IPS-NIHi7 (cell line): ENCODE measurements around the gene SRC.

Experiments used
- DNase-seq: peaks from one replicate; pipeline ENCODE4 v3.0.0; 2012; ENCODE audit warnings: mixed read lengths; ENCODE audit errors: extremely low spot score

SRC gene

GRCh38 chr20:37315021-37315451 is 30.9 kb upstream of the SRC start:
- no peak for DNase-seq

- DNase-seq, result no peak
Observed at GRCh38 chr20:37315452-37316110, 30.4 kb upstream of the SRC start.

DNA sequence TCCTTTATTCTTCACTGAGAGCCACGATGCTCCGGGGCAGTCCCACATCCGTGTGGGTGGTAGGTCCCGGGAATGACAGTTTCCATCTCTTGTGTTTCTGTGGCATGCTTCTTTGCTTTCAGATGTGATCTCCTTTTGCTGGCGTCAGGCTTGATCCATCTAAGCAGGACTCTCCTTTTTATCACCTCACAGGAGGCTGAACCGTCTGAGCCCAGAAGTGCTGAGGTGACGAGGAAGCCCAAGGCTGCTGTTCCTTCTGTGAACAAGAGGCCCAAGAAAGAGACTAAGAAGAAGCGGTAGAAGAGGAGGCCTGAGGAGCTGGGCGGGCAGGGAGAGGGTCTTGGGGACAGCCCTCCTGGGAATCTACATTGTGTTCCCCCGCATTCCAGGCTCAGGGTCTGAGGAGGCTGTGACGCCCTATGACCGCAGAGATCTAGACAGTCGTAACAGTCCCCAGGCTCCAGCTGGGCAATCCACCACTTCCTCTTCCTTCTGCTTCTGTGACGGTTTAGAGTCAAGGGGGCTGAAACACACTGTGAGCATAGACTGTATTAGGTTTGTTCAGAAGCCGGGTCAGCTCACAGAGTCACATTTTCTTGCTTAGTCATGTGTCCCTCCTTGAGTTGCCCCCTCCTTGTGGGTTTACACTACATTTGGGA is 29.7 kb upstream of the SRC start:
- DNase-seq, result no peak

- DNase-seq, result no peak
Observed at GRCh38 chr20:37316775-37317170, 29.2 kb upstream of the SRC start.

DNA sequence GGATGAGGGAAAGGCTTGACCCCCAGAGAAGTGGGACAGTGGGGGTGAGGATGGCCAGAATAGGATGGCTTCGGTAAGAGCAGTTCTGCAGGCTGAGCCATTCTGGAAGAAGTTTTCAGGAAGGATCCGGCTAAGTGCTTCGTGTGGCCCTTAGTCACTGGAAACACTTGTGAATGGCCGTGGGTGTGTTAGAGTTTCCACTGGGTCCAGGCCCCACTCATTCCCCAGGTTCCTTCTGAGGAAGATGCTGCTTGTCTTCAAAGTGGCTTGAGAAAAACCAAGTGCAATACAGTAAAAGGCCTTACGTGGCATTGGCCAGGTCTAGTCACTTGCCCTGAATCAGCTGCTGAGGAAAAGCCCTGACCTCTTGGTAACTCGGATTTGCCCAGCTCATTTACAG is 28.6 kb upstream of the SRC start:
- no peak for DNase-seq

DNA sequence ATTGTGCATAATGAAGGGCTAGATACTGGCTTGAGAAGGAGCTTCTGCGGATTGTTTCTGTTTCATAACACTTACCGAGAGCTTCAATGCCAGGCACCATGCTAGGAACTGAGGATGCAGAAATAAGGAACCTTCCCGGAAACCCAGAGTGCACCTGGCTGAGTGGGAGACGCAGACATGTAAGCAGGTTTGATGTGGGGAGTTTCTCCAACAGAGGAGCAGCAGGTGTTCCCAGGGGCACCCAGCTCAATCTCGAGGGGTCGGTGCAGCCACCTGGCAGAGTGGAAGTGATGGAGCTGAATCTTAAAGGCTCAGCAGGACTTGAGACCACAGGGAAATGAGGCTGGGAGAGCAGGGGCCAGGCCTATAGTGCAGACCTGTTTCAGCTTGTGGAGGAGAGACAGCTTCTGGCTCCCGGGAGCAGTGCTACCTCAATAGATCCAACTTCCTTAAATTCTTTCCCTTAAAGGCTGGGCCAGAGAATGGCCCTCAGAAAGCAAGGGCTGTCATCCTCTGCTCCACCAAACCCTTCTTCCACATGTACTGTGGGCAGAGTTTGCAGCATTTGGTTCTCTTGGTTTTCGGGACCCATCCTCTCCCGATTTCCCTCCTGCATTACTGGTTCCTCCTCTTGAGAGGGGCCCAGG is 27.8 kb upstream of the SRC start:
- no peak for DNase-seq

- peak; percentile 66 for DNase-seq
Observed at GRCh38 chr20:37319151-37319671, 26.7 kb upstream of the SRC start.

- no peak for DNase-seq
Observed at GRCh38 chr20:37323985-37324384, 22.0 kb upstream of the SRC start.

DNA sequence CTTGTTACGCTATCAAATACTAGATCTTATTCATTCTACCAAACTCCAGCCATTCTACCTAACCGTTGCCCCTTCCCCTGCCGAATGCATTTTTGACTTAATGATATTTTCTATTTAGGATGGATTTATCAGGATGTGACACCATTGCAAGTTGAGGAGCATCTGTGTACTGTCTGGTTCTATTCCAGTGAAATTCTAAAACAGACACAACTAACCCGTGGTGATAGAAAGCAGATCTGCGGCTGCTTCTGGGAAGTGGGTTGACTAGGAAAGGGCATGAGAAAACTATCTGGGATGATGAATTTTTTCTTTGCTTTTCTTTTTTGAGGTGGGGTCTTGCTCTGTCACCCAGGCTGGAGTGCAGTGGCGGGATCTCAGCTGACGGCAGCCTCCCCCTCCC is 20.7 kb upstream of the SRC start:
- no peak for DNase-seq

- DNase-seq, result no peak
Observed at GRCh38 chr20:37326666-37327065, 19.3 kb upstream of the SRC start.

DNA sequence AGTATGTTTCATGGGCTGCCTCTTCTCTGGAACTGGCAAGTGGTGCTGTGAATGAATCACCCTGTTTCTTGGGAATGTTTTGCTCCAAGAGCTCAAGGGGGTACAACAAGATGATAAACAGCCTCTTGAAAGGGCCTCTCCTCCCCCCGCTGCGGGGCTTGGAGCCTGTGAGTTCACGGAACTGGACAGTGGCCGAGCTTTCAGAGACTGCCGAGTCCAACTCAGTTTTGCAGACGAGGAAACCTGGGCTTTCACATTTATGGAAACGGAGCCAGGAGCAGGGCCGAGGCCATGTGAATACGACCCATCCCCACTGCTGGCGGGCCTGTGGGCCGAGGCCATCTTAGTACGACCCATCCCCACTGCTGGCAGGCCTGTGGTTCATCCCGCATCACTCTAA is 18.2 kb upstream of the SRC start:
- DNase-seq, result no peak

GRCh38 chr20:37328149-37328945 is 17.6 kb upstream of the SRC start:
- DNase-seq, result no peak

DNA sequence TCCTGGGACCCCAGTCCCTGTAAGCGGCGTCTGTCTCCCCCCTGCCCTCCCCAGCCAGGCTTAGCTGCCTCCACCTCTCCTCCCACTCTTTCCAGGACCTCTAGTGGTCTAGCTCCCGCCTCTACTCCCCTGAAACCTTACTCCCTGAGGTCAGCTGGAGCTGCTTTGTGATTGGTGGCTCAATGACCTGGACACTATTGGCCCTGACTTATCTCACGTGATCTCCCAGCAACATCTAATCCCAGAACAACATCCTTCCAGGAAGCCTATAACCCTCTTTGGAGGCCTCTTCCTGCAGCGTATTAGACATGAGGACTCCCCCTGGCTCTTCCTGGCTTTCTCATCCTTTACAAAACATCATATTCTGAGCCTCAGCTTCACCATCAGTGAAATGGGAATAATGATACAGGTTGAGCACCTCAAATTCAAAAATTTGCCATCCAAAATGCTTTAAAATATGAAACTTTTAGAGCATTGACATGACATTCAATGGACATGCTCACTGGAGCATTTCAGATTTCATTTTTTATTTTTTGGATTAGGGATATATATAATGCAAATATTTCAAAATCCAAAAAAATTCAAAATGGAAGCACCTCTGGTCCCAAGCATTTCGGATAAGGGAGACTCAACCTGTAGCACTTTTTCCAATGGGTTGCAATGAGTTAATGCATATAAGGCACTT is 16.3 kb upstream of the SRC start:
- no peak for DNase-seq

GRCh38 chr20:37330316-37330715 is 15.6 kb upstream of the SRC start:
- no peak for DNase-seq

DNA sequence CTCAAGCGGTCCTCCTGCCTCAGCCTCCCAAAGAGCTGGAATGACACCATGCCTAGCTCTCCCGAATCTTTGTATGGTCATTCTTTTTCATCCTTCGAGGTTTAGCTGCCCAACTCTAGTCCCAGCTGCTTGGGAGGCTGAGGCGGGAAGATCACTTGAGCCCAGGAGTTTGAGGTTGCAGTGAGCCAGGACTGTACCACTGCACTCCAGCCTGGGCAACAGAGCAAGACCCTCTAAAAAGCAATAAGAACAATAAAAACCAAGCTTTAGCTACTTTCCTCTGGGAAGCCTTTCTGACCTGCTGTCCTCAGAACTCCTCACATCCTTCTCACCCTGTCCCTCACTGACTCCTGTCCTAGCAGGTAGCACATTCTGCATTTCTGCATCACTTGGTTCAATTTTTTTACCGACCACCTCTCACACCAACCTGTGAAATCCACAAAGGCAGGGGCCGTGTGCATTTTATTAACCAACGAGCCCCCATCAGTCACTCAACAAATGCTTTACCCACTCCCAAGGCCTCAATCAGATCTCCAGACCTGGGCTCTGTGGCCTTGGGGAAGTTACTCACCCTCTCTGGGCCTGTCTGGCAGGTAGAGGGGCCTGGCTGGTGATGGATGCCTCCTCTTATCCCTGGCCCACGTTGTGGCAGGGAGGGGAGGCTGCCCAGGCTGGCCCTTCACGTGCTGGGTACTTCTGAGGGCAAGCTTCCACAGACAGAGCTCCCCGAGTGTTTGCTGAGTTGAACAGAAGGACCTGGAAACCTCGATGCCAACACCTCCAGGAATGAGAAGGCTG is 14.7 kb upstream of the SRC start:
- no peak for DNase-seq

DNA sequence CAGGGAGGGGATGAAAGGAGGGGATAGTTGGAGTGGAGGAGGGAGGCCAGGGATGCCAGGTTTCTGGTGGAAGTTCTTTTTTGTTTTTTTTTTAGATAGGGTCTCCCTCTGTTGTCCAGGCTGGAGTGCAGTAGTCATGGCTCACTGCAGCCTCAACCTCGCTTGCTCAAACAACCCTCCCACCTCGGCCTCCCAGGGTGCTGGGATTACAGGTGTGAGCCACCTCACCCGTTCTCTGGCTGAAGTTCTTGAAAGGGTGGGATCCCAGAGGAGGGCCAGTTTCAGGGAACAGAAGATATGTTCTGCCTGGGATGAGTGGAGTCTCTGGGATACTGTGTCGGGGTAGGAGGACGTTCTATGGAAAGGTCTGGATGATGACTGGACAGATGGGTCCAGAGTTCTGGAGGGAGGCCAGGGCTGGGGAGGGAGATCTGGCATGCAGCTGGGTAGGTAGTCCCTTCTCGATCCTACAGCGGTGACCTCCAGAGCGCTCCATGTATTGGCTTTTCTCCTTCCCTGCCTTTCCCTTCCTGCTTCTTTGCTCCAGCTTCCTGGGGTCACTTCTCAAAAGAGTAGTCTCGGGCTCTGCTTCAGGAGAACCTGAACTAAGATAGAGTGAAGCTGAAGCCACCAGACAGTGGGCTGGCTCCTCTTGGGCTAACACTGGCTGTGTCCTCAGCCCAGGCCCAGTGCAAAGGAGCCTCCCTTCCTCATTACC is 12.7 kb upstream of the SRC start:
- DNase-seq, result no peak

DNA sequence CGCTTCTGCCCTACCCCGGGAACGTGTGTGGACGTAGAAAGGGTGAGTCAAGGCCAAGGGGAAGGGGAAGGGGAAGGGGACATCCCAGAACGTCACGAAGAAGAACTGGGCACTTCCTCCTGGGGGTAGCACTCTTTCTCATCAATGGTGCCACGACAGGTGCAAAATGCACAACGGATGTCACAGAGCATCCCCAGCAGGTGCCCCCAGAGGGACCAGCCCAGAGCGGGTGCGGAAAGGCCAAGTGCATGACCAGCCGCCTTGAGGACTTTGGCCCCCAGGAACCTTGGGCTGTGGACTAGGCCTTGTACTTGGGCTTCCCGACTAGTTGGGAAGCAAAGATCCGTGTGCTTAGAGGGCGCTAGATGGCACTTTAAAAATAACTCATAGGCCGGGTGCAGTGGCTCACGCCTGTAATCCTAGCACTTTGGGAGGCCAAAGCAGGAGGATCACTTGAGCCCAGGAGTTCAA is 12.1 kb upstream of the SRC start:
- DNase-seq, result no peak

GRCh38 chr20:37334450-37334849 is 11.5 kb upstream of the SRC start:
- no peak for DNase-seq

- no peak for DNase-seq
Observed at GRCh38 chr20:37335642-37336368, 10.1 kb upstream of the SRC start.
